ENCODE measurements around the gene GALNT16.

Gene GALNT16

GRCh38 chr14:69237584-69237983, 22.4 kb upstream of the GALNT16 start:
- no peak overlapping the region for H3K9ac ChIP-seq (ENCODE audit: low read depth, low read length)
- no peak overlapping the region for H3K27ac ChIP-seq (ENCODE audit: low read depth, low read length)
- peaks cover 78% of the 10 kb centered on the region for H3K36me3 ChIP-seq (ENCODE audit: control insufficient read depth, insufficient read depth, low read length)
- H3K4me3 ChIP-seq (ENCODE audit: low read depth, low read length) = no peak overlapping the region
- no peaks in the 10 kb centered on the region for H3K27me3 ChIP-seq (ENCODE audit: control insufficient read depth, insufficient read depth, low read length)
- no peaks in the 10 kb centered on the region for H3K4me1 ChIP-seq (ENCODE audit: control insufficient read depth, insufficient read depth, low read length)
- H3K9me3 ChIP-seq (ENCODE audit: control insufficient read depth, insufficient read depth, low read length) = no peaks in the 10 kb centered on the region

- Histone ChIP-seq H3K36me3 (ENCODE audit: control insufficient read depth, insufficient read depth, low read length) (peaks cover 76% of the 10 kb centered on the region), H3K9ac (ENCODE audit: low read depth, low read length) (no peak overlapping the region), H3K27ac (ENCODE audit: low read depth, low read length) (peak overlapping the region; percentile 21), H3K9me3 (ENCODE audit: control insufficient read depth, insufficient read depth, low read length) (no peaks in the 10 kb centered on the region), H3K4me1 (ENCODE audit: control insufficient read depth, insufficient read depth, low read length) (no peaks in the 10 kb centered on the region), H3K27me3 (ENCODE audit: control insufficient read depth, insufficient read depth, low read length) (no peaks in the 10 kb centered on the region), H3K4me3 (ENCODE audit: low read depth, low read length) (no peak overlapping the region)
Measured at GRCh38 chr14:69238883-69239282, 21.1 kb upstream of the GALNT16 start.

- Histone ChIP-seq H3K27me3 (ENCODE audit: control insufficient read depth, insufficient read depth, low read length) (no peaks in the 10 kb centered on the region), H3K4me3 (ENCODE audit: low read depth, low read length) (no peak overlapping the region), H3K4me1 (ENCODE audit: control insufficient read depth, insufficient read depth, low read length) (no peaks in the 10 kb centered on the region), H3K9ac (ENCODE audit: low read depth, low read length) (no peak overlapping the region), H3K36me3 (ENCODE audit: control insufficient read depth, insufficient read depth, low read length) (peaks cover 60% of the 10 kb centered on the region), H3K9me3 (ENCODE audit: control insufficient read depth, insufficient read depth, low read length) (no peaks in the 10 kb centered on the region), H3K27ac (ENCODE audit: low read depth, low read length) (no peak overlapping the region)
Measured at GRCh38 chr14:69240527-69241173, 19.3 kb upstream of the GALNT16 start.

- H3K9ac ChIP-seq (ENCODE audit: low read depth, low read length) = no peak overlapping the region
- H3K4me3 ChIP-seq (ENCODE audit: low read depth, low read length) = no peak overlapping the region
- H3K36me3 ChIP-seq (ENCODE audit: control insufficient read depth, insufficient read depth, low read length) = peaks cover 50% of the 10 kb centered on the region
- H3K4me1 ChIP-seq (ENCODE audit: control insufficient read depth, insufficient read depth, low read length) = no peaks in the 10 kb centered on the region
- no peaks in the 10 kb centered on the region for H3K9me3 ChIP-seq (ENCODE audit: control insufficient read depth, insufficient read depth, low read length)
- H3K27ac ChIP-seq (ENCODE audit: low read depth, low read length) = no peak overlapping the region
- H3K27me3 ChIP-seq (ENCODE audit: control insufficient read depth, insufficient read depth, low read length) = no peaks in the 10 kb centered on the region
Measured at GRCh38 chr14:69241577-69241976, 18.4 kb upstream of the GALNT16 start.

GRCh38 chr14:69242311-69243224, 17.4 kb upstream of the GALNT16 start:
- Histone ChIP-seq H3K27me3 (ENCODE audit: control insufficient read depth, insufficient read depth, low read length) (no peaks in the 10 kb centered on the region), H3K4me1 (ENCODE audit: control insufficient read depth, insufficient read depth, low read length) (no peaks in the 10 kb centered on the region), H3K9ac (ENCODE audit: low read depth, low read length) (no peak overlapping the region), H3K9me3 (ENCODE audit: control insufficient read depth, insufficient read depth, low read length) (no peaks in the 10 kb centered on the region), H3K4me3 (ENCODE audit: low read depth, low read length) (no peak overlapping the region), H3K36me3 (ENCODE audit: control insufficient read depth, insufficient read depth, low read length) (peaks cover 41% of the 10 kb centered on the region), H3K27ac (ENCODE audit: low read depth, low read length) (no peak overlapping the region)

GRCh38 chr14:69244946-69245345, 15.0 kb upstream of the GALNT16 start:
- Histone ChIP-seq H3K27me3 (ENCODE audit: control insufficient read depth, insufficient read depth, low read length) (no peaks in the 10 kb centered on the region), H3K4me3 (ENCODE audit: low read depth, low read length) (no peak overlapping the region), H3K9me3 (ENCODE audit: control insufficient read depth, insufficient read depth, low read length) (no peaks in the 10 kb centered on the region), H3K27ac (ENCODE audit: low read depth, low read length) (no peak overlapping the region), H3K9ac (ENCODE audit: low read depth, low read length) (no peak overlapping the region), H3K36me3 (ENCODE audit: control insufficient read depth, insufficient read depth, low read length) (peaks cover 19% of the 10 kb centered on the region), H3K4me1 (ENCODE audit: control insufficient read depth, insufficient read depth, low read length) (no peaks in the 10 kb centered on the region)

GRCh38 chr14:69246331-69246730, 13.6 kb upstream of the GALNT16 start:
- H3K9ac ChIP-seq (ENCODE audit: low read depth, low read length) = no peak overlapping the region
- H3K27ac ChIP-seq (ENCODE audit: low read depth, low read length) = no peak overlapping the region
- no peaks in the 10 kb centered on the region for H3K4me1 ChIP-seq (ENCODE audit: control insufficient read depth, insufficient read depth, low read length)
- H3K36me3 ChIP-seq (ENCODE audit: control insufficient read depth, insufficient read depth, low read length) = peaks cover 5% of the 10 kb centered on the region
- no peak overlapping the region for H3K4me3 ChIP-seq (ENCODE audit: low read depth, low read length)
- no peaks in the 10 kb centered on the region for H3K27me3 ChIP-seq (ENCODE audit: control insufficient read depth, insufficient read depth, low read length)
- no peaks in the 10 kb centered on the region for H3K9me3 ChIP-seq (ENCODE audit: control insufficient read depth, insufficient read depth, low read length)

DNA sequence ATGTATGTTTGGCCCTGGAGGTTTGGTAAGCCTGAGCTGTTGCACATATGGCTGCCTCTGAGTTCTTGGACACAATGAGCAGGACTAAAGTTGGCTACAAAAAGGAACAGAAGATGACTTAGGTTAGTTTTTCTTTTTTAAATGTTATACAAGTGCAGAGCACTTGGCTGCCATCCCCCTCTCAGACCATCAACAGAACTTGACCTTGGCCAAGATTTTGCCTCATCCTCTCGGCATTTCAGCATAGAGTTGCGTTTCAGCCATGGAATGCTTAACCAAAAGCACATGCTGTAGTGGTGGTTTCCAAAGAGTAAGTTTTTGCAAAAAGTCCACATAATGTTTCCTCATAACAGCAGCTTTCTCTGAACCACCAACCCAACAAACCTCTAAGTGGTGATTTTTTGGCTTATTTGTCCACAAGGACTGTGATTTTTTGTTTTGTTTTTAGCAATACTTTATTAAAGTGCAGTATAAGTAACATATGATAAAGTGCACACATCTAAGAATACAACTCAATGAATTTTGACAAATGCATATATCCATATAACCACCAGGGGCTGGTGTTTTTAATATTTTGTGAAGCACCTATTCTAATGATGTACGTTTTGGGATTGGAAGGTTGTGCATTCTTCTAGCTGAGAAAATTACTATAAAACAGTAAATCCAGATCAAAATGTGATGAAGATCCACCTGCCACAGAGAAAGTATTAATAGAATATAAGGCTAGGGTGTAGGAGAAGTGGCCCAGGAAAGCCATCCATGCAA, 12.1 kb upstream of the GALNT16 start:
- no peaks in the 10 kb centered on the region for H3K4me1 ChIP-seq (ENCODE audit: control insufficient read depth, insufficient read depth, low read length)
- H3K27me3 ChIP-seq (ENCODE audit: control insufficient read depth, insufficient read depth, low read length) = no peaks in the 10 kb centered on the region
- no peak overlapping the region for H3K27ac ChIP-seq (ENCODE audit: low read depth, low read length)
- H3K9me3 ChIP-seq (ENCODE audit: control insufficient read depth, insufficient read depth, low read length) = no peaks in the 10 kb centered on the region
- no peak overlapping the region for H3K4me3 ChIP-seq (ENCODE audit: low read depth, low read length)
- H3K9ac ChIP-seq (ENCODE audit: low read depth, low read length) = no peak overlapping the region
- no peaks in the 10 kb centered on the region for H3K36me3 ChIP-seq (ENCODE audit: control insufficient read depth, insufficient read depth, low read length)

DNA sequence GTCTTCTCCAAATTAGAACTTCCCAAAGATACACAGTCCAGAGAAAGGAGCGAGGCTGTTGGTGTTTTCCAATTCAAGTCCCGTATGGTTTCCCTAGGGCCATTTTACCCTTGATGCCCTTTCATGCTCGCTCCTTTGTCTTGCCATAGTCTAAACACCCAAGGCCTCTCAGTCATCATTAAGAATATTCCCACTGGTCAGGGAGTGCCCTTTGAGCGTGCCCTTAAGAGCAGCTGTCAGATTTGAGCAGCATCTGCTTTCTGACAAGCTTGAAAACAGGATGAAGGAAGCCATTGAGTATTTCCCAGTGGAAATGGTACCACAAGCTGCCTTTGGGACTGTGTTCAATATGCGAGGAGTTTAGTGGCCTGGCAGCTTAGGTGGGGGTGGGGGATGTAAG, 10.4 kb upstream of the GALNT16 start:
- no peak overlapping the region for H3K9ac ChIP-seq (ENCODE audit: low read depth, low read length)
- H3K4me3 ChIP-seq (ENCODE audit: low read depth, low read length) = no peak overlapping the region
- H3K9me3 ChIP-seq (ENCODE audit: control insufficient read depth, insufficient read depth, low read length) = no peaks in the 10 kb centered on the region
- H3K4me1 ChIP-seq (ENCODE audit: control insufficient read depth, insufficient read depth, low read length) = no peaks in the 10 kb centered on the region
- no peaks in the 10 kb centered on the region for H3K27me3 ChIP-seq (ENCODE audit: control insufficient read depth, insufficient read depth, low read length)
- H3K36me3 ChIP-seq (ENCODE audit: control insufficient read depth, insufficient read depth, low read length) = no peaks in the 10 kb centered on the region
- H3K27ac ChIP-seq (ENCODE audit: low read depth, low read length) = no peak overlapping the region

DNA sequence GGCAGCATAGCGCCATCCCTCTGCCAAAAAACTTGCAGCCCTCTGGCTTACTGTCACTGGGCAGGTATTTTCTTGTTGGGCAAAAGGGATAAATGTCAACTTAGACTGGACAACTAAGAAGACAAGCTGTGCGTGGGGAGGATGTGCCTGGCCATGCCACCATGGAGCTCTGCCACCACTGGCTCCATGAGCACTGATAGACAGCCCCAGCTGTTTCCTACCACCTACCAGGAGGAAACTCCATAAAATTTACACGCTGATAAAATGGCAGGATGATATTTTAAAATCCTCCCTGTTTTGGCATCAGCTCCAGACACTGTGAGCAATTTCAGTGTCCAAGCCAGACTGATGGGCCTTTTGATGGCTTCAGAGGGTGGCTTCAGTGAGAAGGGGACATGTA, 7.1 kb upstream of the GALNT16 start:
- Histone ChIP-seq H3K27ac (ENCODE audit: low read depth, low read length) (no peak overlapping the region), H3K27me3 (ENCODE audit: control insufficient read depth, insufficient read depth, low read length) (peaks cover 12% of the 10 kb centered on the region)

DNA sequence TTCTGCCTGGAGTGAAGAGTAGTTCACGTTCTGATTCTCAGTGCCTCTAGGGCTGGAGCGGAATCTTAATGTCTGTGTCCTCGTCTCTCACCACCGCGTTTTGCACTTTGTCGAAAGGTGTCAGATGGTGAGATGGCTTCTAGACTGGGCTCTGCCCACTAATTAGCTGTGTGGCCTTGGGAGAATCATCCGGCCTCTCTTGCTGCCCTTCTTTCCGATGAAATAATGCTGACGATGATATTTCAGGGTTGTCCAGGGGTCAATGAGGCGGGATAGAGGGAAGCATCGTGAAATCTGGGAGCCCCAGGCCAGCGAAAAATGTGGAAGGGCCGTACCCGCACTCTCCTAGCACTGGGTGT, 811 bp upstream of the GALNT16 start:
- H3K27me3 ChIP-seq (ENCODE audit: control insufficient read depth, insufficient read depth, low read length) = peaks cover 55% of the 10 kb centered on the region

More for the DNA sequence above, 7.1 kb upstream of the GALNT16 start:
- Histone ChIP-seq H3K36me3 (ENCODE audit: control insufficient read depth, insufficient read depth, low read length) (no peaks in the 10 kb centered on the region), H3K9me3 (ENCODE audit: control insufficient read depth, insufficient read depth, low read length) (no peaks in the 10 kb centered on the region), H3K4me1 (ENCODE audit: control insufficient read depth, insufficient read depth, low read length) (no peaks in the 10 kb centered on the region), H3K9ac (ENCODE audit: low read depth, low read length) (no peak overlapping the region), H3K4me3 (ENCODE audit: low read depth, low read length) (no peak overlapping the region)

More for the DNA sequence above, 811 bp upstream of the GALNT16 start:
- Histone ChIP-seq H3K9me3 (ENCODE audit: control insufficient read depth, insufficient read depth, low read length) (no peaks in the 10 kb centered on the region; the same call in 1 of the 2 replicates), H3K4me1 (ENCODE audit: control insufficient read depth, insufficient read depth, low read length) (peaks cover 10% of the 10 kb centered on the region; the same call in 1 of the 2 replicates), H3K9ac (ENCODE audit: low read depth, low read length) (no peak overlapping the region), H3K36me3 (ENCODE audit: control insufficient read depth, insufficient read depth, low read length) (no peaks in the 10 kb centered on the region), H3K4me3 (ENCODE audit: low read depth, low read length) (peak overlapping the region; percentile 72), H3K27ac (ENCODE audit: low read depth, low read length) (no peak overlapping the region)

Data from HUES48 (cell line).